Liver (tissue), 9 donors: ENCODE results near the gene CCDC92B. TPM values are rescaled to one million over a fixed set of nuclear protein-coding genes. Genes with fewer than 3 reads are reported as not detected.

Source experiments
- DNase-seq: peaks from one replicate; pipeline ENCODE4 v3.0.0-alpha.2; 2017; ENCODE audit warnings: low spot score
- H3K27ac ChIP-seq, 2 donors: one replicate each; pipeline ENCODE4 v1.7.0; 2013; ENCODE audit warnings: inconsistent platforms in 2 of 2, low read length in 2 of 2, control low read depth in 1 of 2, low read depth in 1 of 2, mild to moderate bottlenecking in 1 of 2
- H3K27me3 ChIP-seq, 4 donors: one replicate each; pipeline versions ENCODE4 v1.6.1 to v1.7.0; 2013; ENCODE audit warnings: low read length in 3 of 4, inconsistent platforms in 1 of 4, mild to moderate bottlenecking in 1 of 4, moderate library complexity in 1 of 4; ENCODE audit not compliant: control insufficient read depth in 4 of 4, insufficient read depth in 4 of 4
- H3K36me3 ChIP-seq, 4 donors: one replicate each; pipeline versions ENCODE4 v1.6.1 to v1.7.0; 2013; ENCODE audit warnings: low read length in 3 of 4, mild to moderate bottlenecking in 3 of 4, low read depth in 1 of 4, moderate library complexity in 1 of 4; ENCODE audit not compliant: control insufficient read depth in 4 of 4, insufficient read depth in 3 of 4
- H3K4me1 ChIP-seq, 4 donors: one replicate each; pipeline versions ENCODE4 v1.6.1 to v1.7.0; 2013; ENCODE audit warnings: low read length in 3 of 4, mild to moderate bottlenecking in 3 of 4, moderate library complexity in 1 of 4; ENCODE audit not compliant: control insufficient read depth in 4 of 4, insufficient read depth in 4 of 4
- H3K4me3 ChIP-seq, 3 donors: one replicate each; pipeline versions ENCODE4 v1.6.1 to v1.7.0; 2013; ENCODE audit warnings: low read length in 3 of 3, control low read depth in 1 of 3, low read depth in 1 of 3, mild to moderate bottlenecking in 1 of 3
- H3K9ac ChIP-seq, 2 donors: one replicate each; pipeline ENCODE4 v1.7.0; 2013; ENCODE audit warnings: low read length in 2 of 2, mild to moderate bottlenecking in 2 of 2, moderate library complexity in 2 of 2, control low read depth in 1 of 2, low read depth in 1 of 2
- H3K9me3 ChIP-seq, 4 donors: one replicate each; pipeline versions ENCODE4 v1.6.1 to v1.7.0; 2013; ENCODE audit warnings: low read length in 3 of 4; ENCODE audit not compliant: control insufficient read depth in 4 of 4
- ATF3 ChIP-seq: IDR thresholded peaks from 2 replicates; pipeline ENCODE4 v1.6.1; 2016; ENCODE audit warnings: antibody characterized with exemption
- CTCF ChIP-seq: fragments of 150-350 bp; IDR thresholded peaks from 2 replicates; pipeline ENCODE4 v1.5.1; 2017; ENCODE audit warnings: improper control_type of control experiment, low read depth, low read length; ENCODE audit not compliant: missing input control
- EGR1 ChIP-seq, 2 donors: IDR thresholded peaks; 2 replicates each; pipeline ENCODE4 v1.6.1; 2016 to 2018; ENCODE audit warnings: antibody characterized with exemption in 2 of 2, low read depth in 2 of 2
- FOXA1 ChIP-seq: IDR thresholded peaks from 2 replicates; pipeline ENCODE4 v1.6.1; 2016; ENCODE audit warnings: antibody characterized with exemption
- FOXA2 ChIP-seq: IDR thresholded peaks from 2 replicates; pipeline ENCODE4 v1.6.1; 2016; ENCODE audit warnings: antibody characterized with exemption
- GABPA ChIP-seq, 2 donors: IDR thresholded peaks in 1 of 2; conservative IDR thresholded peaks in 1 of 2; 2 replicates each; pipeline ENCODE4 v1.6.1; 2016; ENCODE audit warnings: antibody characterized with exemption in 2 of 2, mild to moderate bottlenecking in 1 of 2, moderate library complexity in 1 of 2
- HNF4A ChIP-seq, 2 donors: conservative IDR thresholded peaks; 2 replicates each; pipeline ENCODE4 v1.6.1; 2016; ENCODE audit warnings: antibody characterized with exemption in 2 of 2, mild to moderate bottlenecking in 2 of 2
- HNF4G ChIP-seq: IDR thresholded peaks from 2 replicates; pipeline ENCODE4 v1.6.1; 2016; ENCODE audit warnings: antibody characterized with exemption
- JUND ChIP-seq, 2 donors: IDR thresholded peaks; 2 replicates each; pipeline ENCODE4 v1.6.1; 2016; ENCODE audit warnings: antibody characterized with exemption in 2 of 2
- REST ChIP-seq: IDR thresholded peaks from 2 replicates; pipeline ENCODE4 v1.6.1; 2016; ENCODE audit warnings: antibody characterized with exemption, mild to moderate bottlenecking
- RXRA ChIP-seq, 2 donors: IDR thresholded peaks; 2 replicates each; pipeline ENCODE4 v1.6.1; 2017 to 2018; ENCODE audit warnings: antibody characterized with exemption in 2 of 2, mild to moderate bottlenecking in 1 of 2
- SP1 ChIP-seq: IDR thresholded peaks from 2 replicates; pipeline ENCODE4 v1.6.1; 2018; ENCODE audit warnings: antibody characterized with exemption, mild to moderate bottlenecking
- TAF1 ChIP-seq: conservative IDR thresholded peaks from 2 replicates; pipeline ENCODE4 v1.6.1; 2016; ENCODE audit warnings: antibody characterized with exemption, mild to moderate bottlenecking
- YY1 ChIP-seq: IDR thresholded peaks from 2 replicates; pipeline ENCODE4 v1.6.1; 2016; ENCODE audit warnings: antibody characterized with exemption, mild to moderate bottlenecking
- ZBTB33 ChIP-seq: IDR thresholded peaks from 2 replicates; pipeline ENCODE4 v1.6.1; 2016; ENCODE audit warnings: antibody characterized with exemption
- WGBS: extraction: QIAGEN DNeasy Blood & Tissue Kit; methylation state at CpG from one replicate; pipeline ENCODE4 v1.1.7; 2013; 5-methylcytosine and 5-hydroxymethylcytosine counted together
- polyA plus RNA-seq, 2 donors: library from polyadenylated mRNA; stranded (reverse) in 1 of 2; unstranded in 1 of 2; fragments of 200-250 nt in 1 of 2; fragments of >200 nt in 1 of 2; fragmentation: Nextera tagmentation in 1 of 2; extraction: Ambion mirVana in 1 of 2; gene quantifications; one replicate each; pipeline versions ENCODE4 v1.2.1 to v1.2.3, GENCODE V29; 2013 to 2015
- total RNA-seq, 2 donors: library from RNA; depleted of rRNA; stranded (reverse); fragments of >200 nt; gene quantifications; one replicate each; pipeline ENCODE4 v1.2.3, GENCODE V29; 2014
- donor health status: healthy.
- donor health status: healthy.
- donor health status: healthy.
- donor health status: healthy.
- donor health status: healthy.

Gene CCDC92B
- total and polyA plus RNA-seq, 4 donors: not detected

- H3K27me3 ChIP-seq: no peaks in the 10 kb centered on the region
- H3K36me3 ChIP-seq: peaks cover 11 to 37% (median 20%) of the 10 kb centered on the region in 4 donors
- no peaks in the 10 kb centered on the region for H3K9me3 ChIP-seq
- no peak overlapping the region for H3K27ac ChIP-seq
- H3K4me3 ChIP-seq: no peak overlapping the region
- no peaks in the 10 kb centered on the region for H3K4me1 ChIP-seq
- TF ChIP-seq JUND (IDR thresholded peaks at IDR 0.05): no peak
- TF ChIP-seq YY1: no peak
- no peak for TF ChIP-seq FOXA2
- TF ChIP-seq SP1: no peak
- no peak for TF ChIP-seq GABPA (IDR thresholded peaks at IDR 0.05 in 1 of 2, conservative IDR thresholded peaks at IDR 0.05 in 1 of 2)
- TF ChIP-seq EGR1 (IDR thresholded peaks at IDR 0.05; ENCODE audit: low read depth in 2 of 2): no peak
- TF ChIP-seq CTCF: no peak
- TF ChIP-seq RXRA (IDR thresholded peaks at IDR 0.05): no peak
- H3K9ac ChIP-seq: no peak overlapping the region
- no peak for DNase-seq
- 94% methylated on average over 18 of the region's 18 CpGs for whole genome bisulfite sequencing
Observed at GRCh38 chr17:2684549-2684948, 64.9 kb downstream of the CCDC92B start.

GRCh38 chr17:2683912-2684311 is 65.5 kb downstream of the CCDC92B start:
- no peak for DNase-seq
- Histone ChIP-seq H3K4me3 (no peak overlapping the region), H3K4me1 (no peaks in the 10 kb centered on the region), H3K9me3 (no peaks in the 10 kb centered on the region), H3K36me3 (peaks cover 7 to 37% (median 22%) of the 10 kb centered on the region in 4 donors), H3K9ac (no peak overlapping the region), H3K27ac (no peak overlapping the region), H3K27me3 (no peaks in the 10 kb centered on the region)
- TF ChIP-seq RXRA (IDR thresholded peaks at IDR 0.05): no peak
- no peak for TF ChIP-seq FOXA1
- TF ChIP-seq SP1: no peak
- TF ChIP-seq FOXA2: no peak
- no peak for TF ChIP-seq HNF4A (conservative IDR thresholded peaks at IDR 0.05)
- TF ChIP-seq JUND (IDR thresholded peaks at IDR 0.05): no peak
- no peak for TF ChIP-seq HNF4G
- no peak for TF ChIP-seq EGR1 (IDR thresholded peaks at IDR 0.05; ENCODE audit: low read depth in 2 of 2)
- 72% methylated on average over 8 of the region's 8 CpGs for WGBS

GRCh38 chr17:2682176-2682938 is 67.1 kb downstream of the CCDC92B start:
- Histone ChIP-seq H3K9me3 (no peaks in the 10 kb centered on the region), H3K36me3 (peaks cover 11 to 37% (median 25%) of the 10 kb centered on the region in 4 donors), H3K4me1 (no peaks in the 10 kb centered on the region), H3K27ac (no peak overlapping the region), H3K27me3 (no peaks in the 10 kb centered on the region), H3K9ac (no peak overlapping the region), H3K4me3 (no peak overlapping the region)
- 68% methylated on average over 3 of the region's 3 CpGs for WGBS
- DNase-seq: no peak
- no peak for TF ChIP-seq TAF1
- no peak for TF ChIP-seq HNF4G
- no peak for TF ChIP-seq EGR1 (IDR thresholded peaks at IDR 0.05; ENCODE audit: low read depth in 2 of 2)
- no peak for TF ChIP-seq CTCF
- no peak for TF ChIP-seq YY1
- TF ChIP-seq GABPA (IDR thresholded peaks at IDR 0.05 in 1 of 2, conservative IDR thresholded peaks at IDR 0.05 in 1 of 2): no peak
- TF ChIP-seq ZBTB33: no peak
- no peak for TF ChIP-seq ATF3
- TF ChIP-seq SP1: no peak
- no peak for TF ChIP-seq JUND (IDR thresholded peaks at IDR 0.05)
- no peak for TF ChIP-seq FOXA1
- no peak for TF ChIP-seq REST
